RPMI8226 (cell line): ENCODE data around the gene SRD5A3.

Experiments used
- DNase-seq: peaks from one replicate; pipeline ENCODE4 v3.0.0-alpha.2; 2015

The SRD5A3 gene

GRCh38 chr4:55378617-55379467 is 32.8 kb downstream of the SRD5A3 start:
- no peak for DNase-seq

GRCh38 chr4:55380576-55380975 is 34.5 kb downstream of the SRD5A3 start:
- no peak for DNase-seq

- DNase-seq, result no peak
These were observed 35.5 kb downstream of the SRD5A3 start for GRCh38 chr4:55381502-55381901.

GRCh38 chr4:55382488-55383003 is 36.5 kb downstream of the SRD5A3 start:
- DNase-seq, result no peak

GRCh38 chr4:55385201-55385649 is 39.2 kb downstream of the SRD5A3 start:
- DNase-seq, result no peak

- DNase-seq, result peak; percentile 3
These were observed 40.0 kb downstream of the SRD5A3 start for GRCh38 chr4:55386073-55386472.

- DNase-seq, result no peak
These were observed 40.8 kb downstream of the SRD5A3 start for GRCh38 chr4:55386840-55387239.

GRCh38 chr4:55393461-55394320 is 47.6 kb downstream of the SRD5A3 start:
- no peak for DNase-seq

- DNase-seq, result no peak
These were observed 49.1 kb downstream of the SRD5A3 start for GRCh38 chr4:55395218-55395528.

GRCh38 chr4:55395529-55396307 is 49.7 kb downstream of the SRD5A3 start, which contains the start of gene TMEM165:
TSS of gene TMEM165 (plus strand) at chr4:55395957. CDS start at chr4:55396190, 233 bp downstream.
- DNase-seq, result peak; percentile 89

- DNase-seq, result peak; percentile 26
These were observed 50.5 kb downstream of the SRD5A3 start for GRCh38 chr4:55396308-55397125.

- peak; percentile 19 for DNase-seq
These were observed 51.0 kb downstream of the SRD5A3 start for GRCh38 chr4:55397126-55397436.

GRCh38 chr4:55397520-55398321 is 51.7 kb downstream of the SRD5A3 start:
- peak; percentile 10 for DNase-seq

GRCh38 chr4:55398461-55398860 is 52.4 kb downstream of the SRD5A3 start:
- DNase-seq, result no peak

GRCh38 chr4:55398966-55399365 is 52.9 kb downstream of the SRD5A3 start:
- DNase-seq, result no peak

GRCh38 chr4:55399581-55399980 is 53.5 kb downstream of the SRD5A3 start:
- no peak for DNase-seq

GRCh38 chr4:55405073-55405472 is 59.0 kb downstream of the SRD5A3 start:
- no peak for DNase-seq

- DNase-seq, result no peak
These were observed 60.5 kb downstream of the SRD5A3 start for GRCh38 chr4:55406545-55406944.

GRCh38 chr4:55407119-55407518 is 61.1 kb downstream of the SRD5A3 start:
- no peak for DNase-seq

GRCh38 chr4:55407764-55408163 is 61.7 kb downstream of the SRD5A3 start:
- no peak for DNase-seq
